ENCODE data around the gene TMEM184A.

- TF ChIP-seq CTCF (IDR thresholded peaks at IDR 0.05; ENCODE audit: poor library complexity) (no peak), EZH2 (IDR thresholded peaks at IDR 0.05; ENCODE audit: borderline replicate concordance) (no peak)
Measured at GRCh38 chr7:1596181-1597043, 40.4 kb upstream of the TMEM184A start.

All from hepatocyte (in vitro differentiated cells).